Measurements from ENCODE around the gene SIGLEC7. TPM values are rescaled to one million over a fixed set of nuclear protein-coding genes. Genes with fewer than 3 reads are reported as not detected.

Gene SIGLEC7
- polyA plus RNA-seq, 1 experiment, result not detected

- ChIA-PET POLR2A (no interaction called here), CTCF (no interaction called here)
- Histone ChIP-seq H3K36me3 (ENCODE audit: control insufficient read depth, insufficient read depth, low read length) (no peaks in the 10 kb centered on the region), H3K27me3 (ENCODE audit: control insufficient read depth, insufficient read depth, low read length) (no peaks in the 10 kb centered on the region), H3K4me3 (ENCODE audit: low read depth, low read length) (no peak overlapping the region)
- DNase-seq (ENCODE audit: low read depth), result no peak
- no peak for TF ChIP-seq CTCF (IDR thresholded peaks at IDR 0.05; ENCODE audit: insufficient read depth, low read depth, low read length)
Measured at GRCh38 chr19:51144482-51145045, 2.5 kb downstream of the SIGLEC7 start.

- ChIA-PET POLR2A (no interaction called here), CTCF (interaction anchor here (1.0 kb wide), 1 partner anchor 9 kb away, joined by 3 read pairs; no protein-coding TSS in a partner anchor)
- Histone ChIP-seq H3K27me3 (ENCODE audit: control insufficient read depth, insufficient read depth, low read length) (no peaks in the 10 kb centered on the region), H3K4me3 (ENCODE audit: low read depth, low read length) (no peak overlapping the region), H3K36me3 (ENCODE audit: control insufficient read depth, insufficient read depth, low read length) (no peaks in the 10 kb centered on the region)
- no peak for TF ChIP-seq CTCF (IDR thresholded peaks at IDR 0.05; ENCODE audit: insufficient read depth, low read depth, low read length)
- DNase-seq (ENCODE audit: low read depth), result no peak
Measured at GRCh38 chr19:51145916-51146493, 3.9 kb downstream of the SIGLEC7 start.

GRCh38 chr19:51146751-51147150, 4.7 kb downstream of the SIGLEC7 start:
- ChIA-PET CTCF (interaction anchor here (1.3 kb wide), 1 partner anchor 12 kb away, joined by 4 read pairs; no protein-coding TSS in a partner anchor), POLR2A (no interaction called here)
- Histone ChIP-seq H3K27me3 (ENCODE audit: control insufficient read depth, insufficient read depth, low read length) (no peaks in the 10 kb centered on the region), H3K4me3 (ENCODE audit: low read depth, low read length) (no peak overlapping the region), H3K36me3 (ENCODE audit: control insufficient read depth, insufficient read depth, low read length) (no peaks in the 10 kb centered on the region)
- no peak for TF ChIP-seq CTCF (IDR thresholded peaks at IDR 0.05; ENCODE audit: insufficient read depth, low read depth, low read length)
- no peak for DNase-seq (ENCODE audit: low read depth)

DNA sequence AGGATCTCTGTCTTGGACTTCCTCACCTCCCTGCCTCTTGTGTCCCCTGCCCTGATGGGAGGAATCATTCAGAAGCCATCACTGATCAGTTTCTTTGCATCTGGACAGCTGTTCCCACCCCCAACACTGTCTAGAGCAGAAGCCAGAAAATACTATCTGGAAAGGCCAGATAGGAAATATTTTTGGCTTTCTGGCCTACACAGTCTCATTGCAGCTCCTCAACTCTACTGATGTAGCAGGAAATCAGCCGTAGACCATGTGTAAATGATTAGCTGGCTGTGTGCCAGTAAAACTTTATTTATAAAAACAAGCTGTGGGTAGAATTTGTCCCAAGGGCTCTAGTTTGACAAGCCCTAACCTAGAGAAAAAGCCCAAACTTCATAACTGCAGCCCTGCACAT, 5.6 kb downstream of the SIGLEC7 start:
- Histone ChIP-seq H3K36me3 (ENCODE audit: control insufficient read depth, insufficient read depth, low read length) (no peaks in the 10 kb centered on the region), H3K4me3 (ENCODE audit: low read depth, low read length) (no peak overlapping the region), H3K27me3 (ENCODE audit: control insufficient read depth, insufficient read depth, low read length) (no peaks in the 10 kb centered on the region)
- DNase-seq (ENCODE audit: low read depth), result no peak
- ChIA-PET CTCF (interaction anchor here (1.1 to 1.3 kb wide), 2 partner anchors 11 to 23 kb away, joined by 3 to 4 read pairs; partner anchors contain the start of gene SIGLEC9), POLR2A (no interaction called here)
- TF ChIP-seq CTCF (IDR thresholded peaks at IDR 0.05; ENCODE audit: insufficient read depth, low read depth, low read length), result no peak

- H3K4me3 ChIP-seq (ENCODE audit: low read depth, low read length), result no peak overlapping the region
- no peak for DNase-seq (ENCODE audit: low read depth)
- H3K36me3 ChIP-seq (ENCODE audit: control insufficient read depth, insufficient read depth, low read length), result no peaks in the 10 kb centered on the region
- ChIA-PET CTCF (no interaction called here), POLR2A (no interaction called here)
- no peak for TF ChIP-seq CTCF (IDR thresholded peaks at IDR 0.05; ENCODE audit: insufficient read depth, low read depth, low read length)
- H3K27me3 ChIP-seq (ENCODE audit: control insufficient read depth, insufficient read depth, low read length), result no peaks in the 10 kb centered on the region
Measured at GRCh38 chr19:51148580-51148979, 6.5 kb downstream of the SIGLEC7 start.
